ENCODE data around the gene MRPL12.

Gene MRPL12

DNA sequence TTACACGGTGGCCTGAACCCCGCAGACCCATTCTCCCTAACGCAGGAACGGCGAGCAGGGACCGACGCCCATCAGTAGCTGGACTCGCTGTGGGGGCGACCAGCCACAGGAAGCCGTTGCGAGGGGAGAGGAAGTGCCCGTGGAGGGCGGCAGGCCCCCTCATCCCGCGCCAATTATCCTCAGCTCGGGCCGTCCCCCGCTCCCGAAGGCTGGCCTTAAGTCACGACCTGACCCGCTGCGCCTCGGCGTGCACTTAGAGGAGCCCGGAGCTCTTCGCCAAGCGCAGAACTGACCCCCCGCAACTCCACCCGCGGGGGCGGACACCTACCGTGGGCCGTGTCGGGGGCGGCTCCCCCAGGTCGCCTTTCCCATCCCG, 20.0 kb upstream of the MRPL12 start:
- DNase-seq: no peak

DNA sequence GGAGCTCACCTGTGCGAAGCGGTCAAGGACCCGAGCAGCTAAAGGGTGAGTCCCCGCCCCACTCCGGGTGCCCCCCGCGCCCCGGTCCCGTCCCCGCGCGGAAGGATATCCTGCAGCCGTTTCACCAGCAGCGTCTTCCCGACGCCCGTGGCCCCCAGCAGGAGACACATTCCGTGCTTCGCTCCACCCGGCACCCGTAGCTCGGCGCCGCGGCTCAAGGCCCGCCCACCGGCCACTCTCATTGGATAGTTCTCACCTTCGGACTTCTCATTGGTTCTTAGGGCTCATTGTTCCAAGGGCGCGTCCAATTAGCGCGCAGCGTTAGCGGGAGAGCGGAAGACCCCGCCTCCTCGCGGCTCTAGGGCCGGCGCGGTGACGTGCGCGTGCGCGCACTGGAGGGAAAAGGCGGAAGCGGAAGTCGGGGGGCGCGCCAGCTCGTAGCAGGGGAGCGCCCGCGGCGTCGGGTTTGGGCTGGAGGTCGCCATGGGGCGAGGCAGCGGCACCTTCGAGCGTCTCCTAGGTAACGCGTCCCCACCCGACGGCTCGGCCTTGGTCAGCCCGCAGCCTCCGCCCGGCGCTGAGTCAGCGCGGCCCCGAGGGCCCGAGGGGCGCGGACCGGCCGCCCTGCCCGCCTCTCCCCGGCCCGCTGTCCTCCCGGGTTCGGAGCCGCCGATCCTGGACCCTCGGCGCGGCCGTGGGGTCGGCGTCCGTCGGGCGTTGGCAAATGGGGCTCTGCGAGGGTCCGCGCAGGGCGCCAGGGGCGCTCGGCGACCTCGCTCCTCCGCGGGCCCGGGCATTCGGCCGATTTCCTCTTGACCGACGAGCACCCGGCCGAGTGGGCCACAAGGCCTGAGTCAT, 19.4 kb upstream of the MRPL12 start, which contains the start of the genes ARL16 and HGS:
ARL16 (minus strand) TSS at position 214 of the 858 bp plus-strand sequence; CDS start at position 170, 44 bp downstream.
HGS (plus strand) TSS at position 428 of the 858 bp plus-strand sequence; CDS start at position 484, 56 bp downstream.
- peak; percentile 98 for DNase-seq

DNA sequence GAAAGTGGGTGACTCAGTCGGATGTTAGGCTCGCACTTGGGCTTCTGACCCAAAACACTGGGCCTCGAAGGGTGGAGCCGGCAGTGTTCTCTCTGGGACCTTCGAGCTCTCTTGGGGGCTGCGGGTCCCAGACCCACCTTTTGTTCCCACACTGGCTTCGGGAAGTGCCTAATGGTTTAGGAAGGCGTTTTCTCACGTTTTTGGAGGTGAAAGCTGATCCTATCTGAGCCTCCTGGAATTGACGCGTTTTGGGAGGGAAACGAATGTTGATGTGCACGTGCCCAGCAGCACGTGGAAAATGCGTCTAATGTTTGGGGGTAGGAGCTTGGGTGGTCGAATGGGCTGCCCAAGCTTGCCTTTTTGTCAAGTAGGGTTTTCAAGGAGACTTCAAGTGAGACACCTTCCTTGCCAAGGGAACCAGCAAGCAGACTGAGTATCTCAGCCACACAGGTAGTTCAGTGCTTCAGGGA, 18.7 kb upstream of the MRPL12 start:
- DNase-seq: no peak

DNA sequence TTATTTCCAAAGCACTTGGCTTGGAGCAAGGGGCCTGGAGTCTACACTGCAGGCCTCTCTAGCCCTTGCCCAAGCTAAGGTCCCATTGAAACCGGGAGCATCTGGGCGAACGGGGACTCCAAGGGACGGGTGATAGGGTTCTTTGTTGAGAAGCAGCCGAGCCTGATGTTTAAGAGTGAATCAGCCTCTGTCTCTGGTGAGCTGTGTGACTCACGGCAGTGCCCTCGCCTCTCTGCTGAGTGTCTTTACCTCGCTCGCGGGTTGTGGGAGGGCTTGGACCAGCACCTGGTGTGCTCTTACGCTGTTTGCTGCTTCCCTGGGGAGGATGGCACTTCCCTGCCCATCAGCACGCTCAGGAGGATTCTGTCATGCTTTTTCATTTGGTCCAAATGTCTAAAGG, 18.1 kb upstream of the MRPL12 start:
- no peak for DNase-seq

DNA sequence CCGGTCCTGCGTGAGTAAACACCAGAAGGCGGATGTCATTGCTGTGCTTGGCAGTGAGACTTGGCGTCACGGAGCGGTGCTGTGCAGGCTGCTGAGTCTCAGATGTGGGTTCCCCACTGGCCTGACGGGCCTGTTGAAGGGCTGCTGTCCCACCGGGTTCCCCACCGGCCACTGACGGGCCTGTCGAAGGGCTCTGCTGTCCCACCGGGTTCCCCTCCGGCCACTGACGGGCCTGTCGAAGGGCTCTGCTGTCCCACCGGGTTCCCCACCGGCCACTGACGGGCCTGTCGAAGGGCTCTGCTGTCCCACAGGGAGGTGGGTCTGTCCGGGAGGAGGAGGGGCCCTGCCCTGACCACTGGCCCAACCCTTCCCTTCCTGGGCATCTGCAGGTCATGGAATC, 16.6 kb upstream of the MRPL12 start:
- DNase-seq: no peak

DNA sequence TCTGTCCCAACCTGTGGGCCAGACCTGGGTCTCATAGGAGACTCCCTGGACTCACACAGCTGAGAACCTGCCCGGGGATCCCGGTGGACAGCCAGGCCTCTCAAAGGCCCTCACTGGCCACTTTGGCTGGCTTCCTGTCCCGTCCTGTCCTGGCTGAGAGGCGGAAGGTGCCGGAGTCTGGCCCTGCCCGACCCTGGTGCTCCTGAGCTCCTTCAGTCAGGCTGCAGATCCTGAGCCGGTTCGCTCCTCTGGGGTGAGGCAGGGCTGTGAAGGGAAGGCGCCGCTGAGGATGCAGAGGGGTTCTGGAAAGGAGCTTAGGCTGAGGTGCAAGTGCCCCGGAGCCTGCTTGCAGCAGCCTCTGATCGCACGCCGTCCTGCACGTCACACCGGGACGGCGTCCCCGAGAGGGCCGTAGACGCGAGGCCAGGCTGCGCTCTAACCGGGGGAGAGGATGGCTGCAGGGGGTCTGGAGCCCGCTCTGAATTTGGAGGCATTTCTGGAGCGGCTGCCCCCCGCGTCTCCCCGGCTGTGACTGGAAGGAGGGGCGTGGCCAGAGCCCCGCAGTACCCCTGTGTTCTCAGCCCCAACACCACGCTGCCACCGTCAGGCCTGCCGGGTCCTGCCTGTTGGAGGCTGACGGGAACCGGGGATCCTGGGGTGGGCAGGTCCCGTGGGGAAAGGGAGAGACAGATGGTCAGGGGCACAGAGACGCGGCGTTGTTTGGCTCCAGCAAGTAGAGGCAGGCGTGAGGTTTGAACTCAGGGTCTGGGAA, 15.2 kb upstream of the MRPL12 start:
- no peak for DNase-seq

DNA sequence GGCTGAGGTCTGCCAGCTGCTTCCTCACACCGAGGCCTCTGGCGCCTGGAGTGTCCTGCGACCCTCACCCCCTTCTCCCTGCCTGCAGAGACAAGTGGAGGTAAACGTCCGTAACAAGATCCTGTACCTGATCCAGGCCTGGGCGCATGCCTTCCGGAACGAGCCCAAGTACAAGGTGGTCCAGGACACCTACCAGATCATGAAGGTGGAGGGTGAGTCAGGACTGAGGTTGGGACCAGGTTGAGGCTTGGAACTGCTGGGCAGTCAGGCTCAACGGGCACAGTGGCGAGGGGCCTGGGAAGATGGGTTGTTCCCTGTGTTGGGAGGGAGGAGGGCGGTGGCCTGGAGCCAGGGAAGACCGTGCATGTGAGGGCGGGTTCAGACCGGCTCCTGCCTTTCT, 14.6 kb upstream of the MRPL12 start:
- no peak for DNase-seq

DNA sequence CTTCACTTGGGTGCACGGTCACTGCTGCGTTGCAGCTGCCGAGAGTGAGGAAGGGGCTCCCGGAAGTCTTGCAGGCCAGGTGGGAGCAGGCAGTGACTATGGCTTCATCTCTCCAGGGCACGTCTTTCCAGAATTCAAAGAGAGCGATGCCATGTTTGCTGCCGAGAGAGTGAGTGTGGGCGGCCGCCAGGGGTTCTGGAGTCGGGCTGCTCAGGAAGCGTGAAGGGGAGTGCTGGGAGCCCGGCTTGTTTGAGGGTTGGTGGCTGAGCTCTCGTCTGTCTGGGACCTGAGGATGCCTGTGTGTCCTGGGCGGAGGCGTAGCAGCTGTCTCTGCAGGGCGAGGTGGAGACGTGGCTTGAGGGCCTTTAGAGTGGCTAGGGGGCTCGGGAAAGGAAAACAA, 13.1 kb upstream of the MRPL12 start:
- no peak for DNase-seq

DNA sequence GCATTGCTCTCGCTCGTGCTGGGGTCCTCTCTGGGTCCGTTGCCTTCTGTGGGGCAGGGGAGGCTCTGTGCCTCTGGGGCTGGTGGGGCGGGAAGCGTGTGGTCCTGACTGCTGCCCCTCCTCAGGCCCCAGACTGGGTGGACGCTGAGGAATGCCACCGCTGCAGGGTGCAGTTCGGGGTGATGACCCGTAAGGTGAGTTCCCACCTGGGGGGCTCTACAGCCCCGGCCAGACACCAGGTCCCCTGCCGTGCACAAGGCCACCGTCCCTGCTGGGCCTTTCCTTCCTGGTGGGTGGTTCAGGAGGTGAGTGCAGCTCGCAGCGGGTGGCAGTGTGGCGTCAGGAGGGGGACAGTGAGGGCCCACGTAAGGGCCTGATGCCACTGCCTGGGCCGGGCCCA, 12.6 kb upstream of the MRPL12 start:
- DNase-seq: no peak

DNA sequence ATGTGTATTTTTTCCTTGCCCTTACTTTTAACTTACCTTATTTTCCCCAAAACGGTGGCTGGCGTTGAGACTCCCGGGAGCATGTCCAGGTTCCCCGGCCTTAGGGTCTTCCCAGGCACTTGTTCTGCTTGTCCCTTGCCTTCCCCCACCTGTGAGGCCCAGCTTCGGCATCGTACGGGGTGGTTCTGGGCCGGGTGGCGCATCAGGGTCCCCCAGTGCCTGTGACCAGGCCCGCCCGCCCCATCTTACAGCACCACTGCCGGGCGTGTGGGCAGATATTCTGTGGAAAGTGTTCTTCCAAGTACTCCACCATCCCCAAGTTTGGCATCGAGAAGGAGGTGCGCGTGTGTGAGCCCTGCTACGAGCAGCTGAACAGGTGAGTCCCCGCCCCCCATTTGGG, 12.0 kb upstream of the MRPL12 start:
- DNase-seq: no peak

DNA sequence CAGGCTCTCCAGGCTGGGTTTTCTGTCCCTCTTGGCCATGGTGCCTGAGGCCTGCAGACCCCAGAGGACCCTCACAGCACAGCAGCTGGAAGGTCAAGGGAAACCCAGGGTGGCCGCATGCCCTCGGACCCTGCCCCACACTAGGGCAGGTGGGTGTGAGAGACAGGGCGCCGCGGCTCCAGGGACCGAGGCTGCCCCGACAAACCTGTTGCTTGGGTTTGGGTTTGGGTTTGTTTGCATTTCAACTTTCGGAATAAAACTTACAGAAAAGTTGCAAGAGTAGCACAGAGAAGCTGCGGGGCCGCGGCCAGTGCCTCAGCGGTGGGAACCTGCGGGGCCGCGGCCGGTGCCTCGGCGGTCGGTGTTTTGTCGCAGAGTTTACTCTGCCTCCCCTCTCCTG, 11.6 kb upstream of the MRPL12 start:
- DNase-seq: no peak

DNA sequence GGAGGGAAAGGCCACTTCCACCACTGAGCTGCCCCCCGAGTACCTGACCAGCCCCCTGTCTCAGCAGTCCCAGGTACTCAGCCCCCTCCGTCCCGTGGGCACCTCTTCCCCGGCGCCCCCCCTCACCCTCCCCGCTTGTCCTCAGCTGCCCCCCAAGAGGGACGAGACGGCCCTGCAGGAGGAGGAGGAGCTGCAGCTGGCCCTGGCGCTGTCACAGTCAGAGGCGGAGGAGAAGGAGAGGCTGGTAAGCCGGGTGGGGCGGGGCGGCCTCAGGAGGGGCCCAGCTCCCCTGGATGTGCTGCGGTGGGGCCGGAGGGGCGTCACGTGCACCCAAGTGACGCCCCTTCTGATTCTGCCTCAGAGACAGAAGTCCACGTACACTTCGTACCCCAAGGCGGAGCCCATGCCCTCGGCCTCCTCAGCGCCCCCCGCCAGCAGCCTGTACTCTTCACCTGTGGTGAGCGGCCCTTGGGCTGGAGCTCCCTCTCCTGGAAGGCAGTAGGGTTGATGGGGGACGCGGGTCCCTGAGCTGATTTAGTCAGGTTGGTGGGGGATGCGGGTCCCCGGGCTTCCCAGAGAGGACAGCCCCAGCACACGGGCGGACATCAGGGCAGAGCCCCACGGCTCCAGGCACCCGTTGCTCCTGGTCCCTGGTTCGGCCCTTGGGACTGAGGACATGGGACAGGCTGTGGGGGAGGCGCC, 9.5 kb upstream of the MRPL12 start:
- no peak for DNase-seq

DNA sequence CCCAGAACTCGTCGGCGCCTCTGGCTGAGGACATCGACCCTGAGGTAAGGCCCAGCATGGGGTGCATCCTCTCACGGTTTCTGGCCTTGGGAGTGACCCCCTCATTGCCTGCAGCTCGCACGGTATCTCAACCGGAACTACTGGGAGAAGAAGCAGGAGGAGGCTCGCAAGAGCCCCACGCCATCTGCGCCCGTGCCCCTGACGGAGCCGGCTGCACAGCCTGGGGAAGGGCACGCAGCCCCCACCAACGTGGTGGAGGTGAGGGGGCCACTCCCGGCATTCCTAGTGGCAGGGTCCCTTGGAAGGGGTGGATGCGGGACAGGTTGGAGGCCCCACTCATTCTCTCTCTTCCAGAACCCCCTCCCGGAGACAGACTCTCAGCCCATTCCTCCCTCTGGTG, 8.4 kb upstream of the MRPL12 start:
- DNase-seq: no peak

DNA sequence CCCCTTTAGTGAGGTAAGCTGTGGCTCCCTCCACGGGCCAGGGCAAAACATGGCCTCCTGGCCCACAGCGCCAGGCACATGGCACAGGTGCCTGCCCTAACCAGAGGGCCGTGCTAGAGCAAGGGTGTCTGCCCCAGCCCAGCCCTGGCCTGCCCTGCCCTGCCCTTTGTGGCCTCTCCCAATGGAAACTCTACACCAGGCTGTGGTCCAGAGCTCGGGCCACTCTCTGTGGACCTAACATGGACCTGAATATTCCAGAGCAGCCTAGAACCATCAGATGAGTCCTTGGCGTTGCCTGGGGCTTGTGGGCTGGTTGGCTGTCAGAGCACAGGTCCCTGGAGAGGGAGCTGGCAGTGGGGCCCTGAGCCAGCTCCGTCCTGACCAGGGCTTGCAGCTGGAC, 8.0 kb upstream of the MRPL12 start:
- no peak for DNase-seq

DNA sequence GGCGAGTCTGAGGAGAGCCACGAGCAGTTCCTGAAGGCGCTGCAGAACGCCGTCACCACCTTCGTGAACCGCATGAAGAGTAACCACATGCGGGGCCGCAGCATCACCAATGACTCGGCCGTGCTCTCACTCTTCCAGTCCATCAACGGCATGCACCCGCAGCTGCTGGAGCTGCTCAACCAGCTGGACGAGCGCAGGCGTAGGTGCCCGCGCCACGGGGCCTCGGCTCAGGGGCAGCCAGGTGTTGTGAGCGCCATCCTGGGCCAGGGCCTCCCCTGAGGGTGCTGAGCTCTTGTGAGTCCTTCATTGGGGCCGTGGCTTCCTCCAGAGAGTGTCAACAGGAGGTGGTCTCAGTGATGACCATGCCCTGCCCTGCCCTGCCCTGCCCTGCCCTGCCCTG, 7.4 kb upstream of the MRPL12 start:
- no peak for DNase-seq

DNA sequence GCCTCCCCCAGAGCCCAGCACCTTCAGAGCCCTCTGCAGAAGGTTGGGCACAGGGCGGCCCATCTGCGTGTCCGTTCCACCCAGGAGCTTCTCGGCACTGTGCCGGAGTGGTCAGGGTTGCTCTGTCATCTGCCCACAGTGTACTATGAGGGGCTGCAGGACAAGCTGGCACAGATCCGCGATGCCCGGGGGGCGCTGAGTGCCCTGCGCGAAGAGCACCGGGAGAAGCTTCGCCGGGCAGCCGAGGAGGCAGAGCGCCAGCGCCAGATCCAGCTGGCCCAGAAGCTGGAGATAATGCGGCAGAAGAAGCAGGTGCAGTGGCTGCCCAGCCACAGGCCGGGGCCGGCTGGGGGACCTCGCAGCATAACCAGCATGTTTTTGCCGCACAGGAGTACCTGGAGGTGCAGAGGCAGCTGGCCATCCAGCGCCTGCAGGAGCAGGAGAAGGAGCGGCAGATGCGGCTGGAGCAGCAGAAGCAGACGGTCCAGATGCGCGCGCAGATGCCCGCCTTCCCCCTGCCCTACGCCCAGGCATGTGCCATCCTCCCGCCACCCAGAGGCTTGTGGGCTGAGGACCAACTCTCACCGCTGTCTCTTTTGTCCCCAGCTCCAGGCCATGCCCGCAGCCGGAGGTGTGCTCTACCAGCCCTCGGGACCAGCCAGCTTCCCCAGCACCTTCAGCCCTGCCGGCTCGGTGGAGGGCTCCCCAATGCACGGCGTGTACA, 6.8 kb upstream of the MRPL12 start:
- DNase-seq: no peak

DNA sequence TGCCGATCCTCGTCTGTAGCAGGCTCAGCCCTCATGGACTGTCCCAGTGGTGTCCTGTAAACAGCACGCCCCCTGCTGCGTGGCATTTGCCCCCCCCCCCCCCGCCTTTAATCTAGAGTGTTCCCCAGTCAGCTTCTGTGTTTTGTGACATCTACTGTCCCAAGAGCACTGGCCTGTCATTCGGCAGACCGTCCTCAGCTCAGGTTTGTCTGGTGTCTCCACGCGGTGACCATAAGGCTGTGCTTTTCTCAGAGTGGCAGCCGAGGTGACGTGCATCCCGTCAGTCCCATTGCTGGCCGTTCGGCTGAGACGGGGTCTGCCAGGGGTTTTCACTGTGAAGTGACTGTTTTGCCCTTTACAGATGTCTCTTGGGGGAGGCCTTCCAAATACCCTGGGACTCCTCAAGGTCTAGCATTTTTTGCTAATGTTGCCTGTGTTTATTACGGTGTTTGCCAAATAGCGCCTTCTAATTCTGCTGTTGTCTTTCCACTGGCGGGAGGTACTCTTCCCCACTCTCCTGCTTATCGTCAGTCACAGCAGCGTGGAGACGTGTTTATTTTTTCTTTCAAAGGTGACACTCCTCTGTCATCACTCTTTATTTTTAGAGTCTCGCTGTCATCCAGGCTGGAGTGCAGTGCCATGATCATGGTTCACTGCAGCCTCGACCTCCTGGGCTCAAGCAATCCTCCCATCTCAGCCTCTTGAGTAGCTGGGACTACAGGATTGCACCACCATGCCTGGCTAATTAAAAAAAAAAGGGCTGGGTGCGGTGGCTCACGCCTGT, 5.7 kb upstream of the MRPL12 start:
- no peak for DNase-seq

DNA sequence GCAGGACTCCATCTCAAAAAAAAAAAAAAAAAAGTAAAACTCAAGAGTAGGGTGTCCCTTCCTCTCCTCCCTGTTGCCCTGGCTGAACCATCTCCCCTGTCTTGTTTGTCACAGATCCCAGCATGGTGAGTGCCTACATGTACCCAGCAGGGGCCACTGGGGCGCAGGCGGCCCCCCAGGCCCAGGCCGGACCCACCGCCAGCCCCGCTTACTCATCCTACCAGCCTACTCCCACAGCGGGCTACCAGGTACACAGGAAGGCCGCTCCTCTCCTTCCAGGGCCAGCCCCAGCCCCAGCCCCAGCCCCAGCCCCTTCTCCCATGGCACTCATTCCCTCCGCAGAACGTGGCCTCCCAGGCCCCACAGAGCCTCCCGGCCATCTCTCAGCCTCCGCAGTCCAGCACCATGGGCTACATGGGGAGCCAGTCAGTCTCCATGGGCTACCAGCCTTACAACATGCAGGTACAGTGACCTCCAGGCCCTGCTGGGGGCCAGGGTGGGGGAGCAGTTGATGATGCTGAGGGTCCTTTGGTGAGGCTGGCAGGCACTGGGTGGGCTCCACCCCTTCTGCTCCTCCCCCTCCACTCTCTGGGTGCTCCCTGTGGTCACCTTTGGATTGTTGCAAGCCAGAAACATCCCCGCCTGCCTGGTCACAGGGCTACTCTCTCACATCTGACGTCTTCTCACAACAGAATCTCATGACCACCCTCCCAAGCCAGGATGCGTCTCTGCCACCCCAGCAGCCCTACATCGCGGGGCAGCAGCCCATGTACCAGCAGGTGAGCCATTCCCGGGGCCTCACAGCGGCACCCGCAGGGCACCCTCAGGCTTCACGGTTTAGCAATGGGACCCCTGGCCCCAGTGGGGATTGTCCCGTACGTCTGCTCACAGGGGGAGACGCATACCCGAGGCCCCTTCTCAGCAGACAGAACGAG, 2.5 kb upstream of the MRPL12 start:
- DNase-seq: no peak

DNA sequence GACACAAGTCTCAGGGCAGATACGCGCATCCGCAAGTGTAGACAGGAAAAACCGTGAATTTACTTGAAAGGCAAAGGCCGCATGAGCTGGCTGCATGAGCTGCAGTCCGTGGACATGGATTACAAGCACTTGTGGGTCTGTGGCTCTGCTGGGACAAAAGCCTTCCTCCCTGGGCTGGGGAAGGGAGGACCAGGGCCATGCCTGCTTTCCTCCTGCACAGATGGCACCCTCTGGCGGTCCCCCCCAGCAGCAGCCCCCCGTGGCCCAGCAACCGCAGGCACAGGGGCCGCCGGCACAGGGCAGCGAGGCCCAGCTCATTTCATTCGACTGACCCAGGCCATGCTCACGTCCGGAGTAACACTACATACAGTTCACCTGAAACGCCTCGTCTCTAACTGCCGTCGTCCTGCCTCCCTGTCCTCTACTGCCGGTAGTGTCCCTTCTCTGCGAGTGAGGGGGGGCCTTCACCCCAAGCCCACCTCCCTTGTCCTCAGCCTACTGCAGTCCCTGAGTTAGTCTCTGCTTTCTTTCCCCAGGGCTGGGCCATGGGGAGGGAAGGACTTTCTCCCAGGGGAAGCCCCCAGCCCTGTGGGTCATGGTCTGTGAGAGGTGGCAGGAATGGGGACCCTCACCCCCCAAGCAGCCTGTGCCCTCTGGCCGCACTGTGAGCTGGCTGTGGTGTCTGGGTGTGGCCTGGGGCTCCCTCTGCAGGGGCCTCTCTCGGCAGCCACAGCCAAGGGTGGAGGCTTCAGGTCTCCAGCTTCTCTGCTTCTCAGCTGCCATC, 1.7 kb upstream of the MRPL12 start:
- DNase-seq: no peak
